Uterus (tissue), 4 donors: Measurements from ENCODE around the gene MRPS34. TPM values are rescaled to one million over a fixed set of nuclear protein-coding genes. Genes with fewer than 3 reads are reported as not detected.

Experiments used
- DNase-seq, 2 donors: peaks; one replicate each; pipeline ENCODE4 v3.0.0-alpha.2; 2019 to 2020
- H3K27ac ChIP-seq, 2 donors: fragments of 200-600 bp; sonication (generic); 1 replicate in 1 of 2; 2 replicates in 1 of 2; pipeline ENCODE4 v1.5.1; 2016 to 2018
- H3K27me3 ChIP-seq, 2 donors: fragments of 200-600 bp; sonication (generic); one replicate each; pipeline ENCODE4 v1.5.1; 2018 to 2019; ENCODE audit warnings: control low read depth in 1 of 2
- H3K36me3 ChIP-seq, 2 donors: fragments of 200-600 bp; sonication (generic); one replicate each; pipeline ENCODE4 v1.5.1; 2019; ENCODE audit warnings: control low read depth in 1 of 2
- H3K4me1 ChIP-seq, 2 donors: fragments of 200-600 bp; sonication (generic); one replicate each; pipeline ENCODE4 v1.5.1; 2018 to 2019; ENCODE audit warnings: control low read depth in 1 of 2
- H3K4me3 ChIP-seq, 2 donors: fragments of 200-600 bp; sonication (generic); 1 replicate in 1 of 2; 2 replicates in 1 of 2; pipeline ENCODE4 v1.5.1; 2018 to 2019; ENCODE audit warnings: mild to moderate bottlenecking in 1 of 2
- H3K9me3 ChIP-seq, 2 donors: fragments of 200-600 bp; sonication (generic); one replicate each; pipeline ENCODE4 v1.5.1; 2019; ENCODE audit warnings: control low read depth in 1 of 2
- POLR2A ChIP-seq, 2 donors: fragments of 450-650 bp; IDR thresholded peaks; one replicate each; pipeline ENCODE4 v1.6.1; 2016; ENCODE audit warnings: antibody characterized with exemption in 2 of 2, mild to moderate bottlenecking in 1 of 2, moderate library complexity in 1 of 2
- intact Hi-C: fragments of 100-400 bp; cut with DNase I; formaldehyde crosslinking; loops from one replicate; pipeline ENCODE4 v1.15.1; 2023; ENCODE audit warnings: low total_unique reads
- total RNA-seq, 4 donors: library from RNA; depleted of rRNA in 3 of 4; stranded (reverse); fragments of >200 nt in 3 of 4; gene quantifications; one replicate each; pipeline versions ENCODE4 v1.1.0 to v1.2.4, GENCODE V29; 2014 to 2023
- TF ChIP-seq, protein P1 (sequence below), 4 experiments: fragments of 200-600 bp in 2 of 4; fragments of 450-650 bp in 2 of 4; sonication (generic) in 2 of 4; IDR thresholded peaks; one replicate each; pipeline ENCODE4 v1.5.1; 2016 to 2019; ENCODE audit warnings: antibody characterized with exemption in 4 of 4, mild to moderate bottlenecking in 2 of 4, moderate library complexity in 1 of 4
- donor health status: DM: yes; HTN: yes; CAD: no.

MRPS34 gene
- total RNA-seq, 4 donors from 2014 or later = 37.3 to 158 (median 52.5) TPM

- Histone ChIP-seq H3K4me1 (no peaks in the 10 kb centered on the region), H3K27ac (no peak overlapping the region), H3K9me3 (no peaks in the 10 kb centered on the region), H3K36me3 (no peaks in the 10 kb centered on the region), H3K4me3 (no peak overlapping the region), H3K27me3 (no peaks in the 10 kb centered on the region)
- intact Hi-C loops = no loop called here
- TF ChIP-seq, protein P1, sequence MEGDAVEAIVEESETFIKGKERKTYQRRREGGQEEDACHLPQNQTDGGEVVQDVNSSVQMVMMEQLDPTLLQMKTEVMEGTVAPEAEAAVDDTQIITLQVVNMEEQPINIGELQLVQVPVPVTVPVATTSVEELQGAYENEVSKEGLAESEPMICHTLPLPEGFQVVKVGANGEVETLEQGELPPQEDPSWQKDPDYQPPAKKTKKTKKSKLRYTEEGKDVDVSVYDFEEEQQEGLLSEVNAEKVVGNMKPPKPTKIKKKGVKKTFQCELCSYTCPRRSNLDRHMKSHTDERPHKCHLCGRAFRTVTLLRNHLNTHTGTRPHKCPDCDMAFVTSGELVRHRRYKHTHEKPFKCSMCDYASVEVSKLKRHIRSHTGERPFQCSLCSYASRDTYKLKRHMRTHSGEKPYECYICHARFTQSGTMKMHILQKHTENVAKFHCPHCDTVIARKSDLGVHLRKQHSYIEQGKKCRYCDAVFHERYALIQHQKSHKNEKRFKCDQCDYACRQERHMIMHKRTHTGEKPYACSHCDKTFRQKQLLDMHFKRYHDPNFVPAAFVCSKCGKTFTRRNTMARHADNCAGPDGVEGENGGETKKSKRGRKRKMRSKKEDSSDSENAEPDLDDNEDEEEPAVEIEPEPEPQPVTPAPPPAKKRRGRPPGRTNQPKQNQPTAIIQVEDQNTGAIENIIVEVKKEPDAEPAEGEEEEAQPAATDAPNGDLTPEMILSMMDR (IDR thresholded peaks at IDR 0.05) = no peak
- no peak for TF ChIP-seq POLR2A (IDR thresholded peaks at IDR 0.05)
- DNase-seq = no peak
These were observed 43.5 kb downstream of the MRPS34 start for GRCh38 chr16:1729445-1729844.

- Histone ChIP-seq H3K36me3 (no peaks in the 10 kb centered on the region), H3K9me3 (no peaks in the 10 kb centered on the region)
- no peak for TF ChIP-seq POLR2A (IDR thresholded peaks at IDR 0.05)
- TF ChIP-seq, protein P1 (IDR thresholded peaks at IDR 0.05) = no peak
These were observed 43.9 kb downstream of the MRPS34 start for GRCh38 chr16:1729026-1729425.

GRCh38 chr16:1727651-1728624 lies 45.0 kb downstream of the MRPS34 start:
- no peak for DNase-seq
- H3K36me3 ChIP-seq = no peaks in the 10 kb centered on the region
- intact Hi-C loops = no loop called here
- no peaks in the 10 kb centered on the region for H3K9me3 ChIP-seq
- TF ChIP-seq POLR2A (IDR thresholded peaks at IDR 0.05) = no peak
- TF ChIP-seq, protein P1 (IDR thresholded peaks at IDR 0.05) = no peak
- H3K27me3 ChIP-seq = no peaks in the 10 kb centered on the region
- no peaks in the 10 kb centered on the region for H3K4me1 ChIP-seq
- no peak overlapping the region for H3K27ac ChIP-seq
- H3K4me3 ChIP-seq = no peak overlapping the region

More at GRCh38 chr16:1729026-1729425, 43.9 kb downstream of the MRPS34 start:
- Histone ChIP-seq H3K27ac (no peak overlapping the region), H3K4me1 (no peaks in the 10 kb centered on the region), H3K27me3 (no peaks in the 10 kb centered on the region), H3K4me3 (no peak overlapping the region)
- intact Hi-C loops = no loop called here
- no peak for DNase-seq

DNA sequence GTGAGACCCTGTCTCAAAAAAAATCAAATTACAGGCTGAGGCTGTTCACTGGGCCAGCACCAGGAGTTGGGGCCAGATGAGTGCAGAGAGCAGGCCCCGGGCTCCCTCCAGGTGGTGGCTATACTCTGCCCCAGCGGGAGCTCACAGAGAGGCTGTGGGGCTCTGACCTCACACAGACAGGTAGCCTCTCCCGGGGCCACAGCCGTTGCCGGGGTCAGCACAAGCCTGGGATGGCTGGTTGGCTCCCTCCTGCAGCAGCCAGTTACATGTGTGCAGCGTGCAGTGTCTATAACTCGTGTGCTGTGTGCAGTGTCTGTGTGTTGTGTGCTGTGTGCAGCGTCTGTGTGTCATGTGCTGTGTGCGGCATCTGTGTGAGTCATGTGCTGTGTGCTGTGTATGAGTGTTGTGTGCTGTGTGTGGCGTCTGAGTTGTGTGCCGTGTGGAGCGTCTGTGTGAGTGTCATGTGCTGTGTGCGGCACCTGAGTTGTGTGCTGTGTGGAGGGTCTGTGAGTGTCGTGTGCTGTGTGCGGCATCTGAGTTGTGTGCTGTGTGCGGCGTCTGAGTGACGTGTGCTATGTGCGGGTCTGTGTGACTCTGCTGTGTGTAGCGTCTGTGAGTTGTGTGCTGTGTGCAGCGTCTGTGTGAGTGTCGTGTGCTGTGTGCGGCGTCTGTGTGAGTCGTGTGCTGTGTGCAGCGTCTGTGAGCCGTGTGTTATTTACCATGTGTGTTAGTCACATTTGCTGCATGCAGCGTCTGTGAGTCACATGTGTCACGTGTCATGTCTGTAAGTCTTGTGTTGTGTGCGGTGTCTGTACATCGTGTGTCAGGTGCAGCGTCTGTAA lies 46.1 kb downstream of the MRPS34 start:
- Histone ChIP-seq H3K27me3 (no peaks in the 10 kb centered on the region), H3K4me1 (no peaks in the 10 kb centered on the region), H3K36me3 (no peaks in the 10 kb centered on the region), H3K4me3 (no peak overlapping the region), H3K9me3 (no peaks in the 10 kb centered on the region), H3K27ac (no peak overlapping the region)
- intact Hi-C loops = no loop called here
- no peak for TF ChIP-seq POLR2A (IDR thresholded peaks at IDR 0.05)
- TF ChIP-seq, protein P1 (IDR thresholded peaks at IDR 0.05) = no peak
- DNase-seq = no peak
